Choroid plexus epithelial cell (primary cell): ENCODE results near the gene THSD8.

ENCODE experiments used
- DNase-seq: peaks from one replicate; pipeline ENCODE4 v3.0.0-alpha.2; 2010; ENCODE audit warnings: low read depth
- H3K4me3 ChIP-seq: 2 replicates; pipeline ENCODE4 v1.5.1; 2011; ENCODE audit warnings: low read depth, mild to moderate bottlenecking, control low read depth, low read length, moderate library complexity
- TF ChIP-seq, protein P1 (sequence below): conservative IDR thresholded peaks from 2 replicates; pipeline ENCODE4 v1.5.1; 2011; ENCODE audit warnings: low read depth, mild to moderate bottlenecking, control low read depth, inconsistent platforms, low read length, moderate library complexity

THSD8 gene

DNA sequence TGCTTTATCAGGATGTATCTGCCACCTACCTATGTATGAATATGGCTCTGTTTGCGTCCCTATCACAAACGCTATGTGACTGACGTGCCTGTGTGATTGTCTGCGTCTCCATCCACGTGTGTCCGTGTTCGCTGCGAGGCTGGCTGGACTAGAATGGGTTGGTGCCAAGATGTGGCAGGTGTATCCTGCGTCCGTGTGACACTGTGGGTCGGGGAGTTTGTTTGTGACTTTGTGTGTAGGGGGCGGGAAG is 19.8 kb upstream of the THSD8 start:
- TF ChIP-seq, protein P1, sequence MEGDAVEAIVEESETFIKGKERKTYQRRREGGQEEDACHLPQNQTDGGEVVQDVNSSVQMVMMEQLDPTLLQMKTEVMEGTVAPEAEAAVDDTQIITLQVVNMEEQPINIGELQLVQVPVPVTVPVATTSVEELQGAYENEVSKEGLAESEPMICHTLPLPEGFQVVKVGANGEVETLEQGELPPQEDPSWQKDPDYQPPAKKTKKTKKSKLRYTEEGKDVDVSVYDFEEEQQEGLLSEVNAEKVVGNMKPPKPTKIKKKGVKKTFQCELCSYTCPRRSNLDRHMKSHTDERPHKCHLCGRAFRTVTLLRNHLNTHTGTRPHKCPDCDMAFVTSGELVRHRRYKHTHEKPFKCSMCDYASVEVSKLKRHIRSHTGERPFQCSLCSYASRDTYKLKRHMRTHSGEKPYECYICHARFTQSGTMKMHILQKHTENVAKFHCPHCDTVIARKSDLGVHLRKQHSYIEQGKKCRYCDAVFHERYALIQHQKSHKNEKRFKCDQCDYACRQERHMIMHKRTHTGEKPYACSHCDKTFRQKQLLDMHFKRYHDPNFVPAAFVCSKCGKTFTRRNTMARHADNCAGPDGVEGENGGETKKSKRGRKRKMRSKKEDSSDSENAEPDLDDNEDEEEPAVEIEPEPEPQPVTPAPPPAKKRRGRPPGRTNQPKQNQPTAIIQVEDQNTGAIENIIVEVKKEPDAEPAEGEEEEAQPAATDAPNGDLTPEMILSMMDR, result no peak
- H3K4me3 ChIP-seq, result peak overlapping the region; percentile 58

DNA sequence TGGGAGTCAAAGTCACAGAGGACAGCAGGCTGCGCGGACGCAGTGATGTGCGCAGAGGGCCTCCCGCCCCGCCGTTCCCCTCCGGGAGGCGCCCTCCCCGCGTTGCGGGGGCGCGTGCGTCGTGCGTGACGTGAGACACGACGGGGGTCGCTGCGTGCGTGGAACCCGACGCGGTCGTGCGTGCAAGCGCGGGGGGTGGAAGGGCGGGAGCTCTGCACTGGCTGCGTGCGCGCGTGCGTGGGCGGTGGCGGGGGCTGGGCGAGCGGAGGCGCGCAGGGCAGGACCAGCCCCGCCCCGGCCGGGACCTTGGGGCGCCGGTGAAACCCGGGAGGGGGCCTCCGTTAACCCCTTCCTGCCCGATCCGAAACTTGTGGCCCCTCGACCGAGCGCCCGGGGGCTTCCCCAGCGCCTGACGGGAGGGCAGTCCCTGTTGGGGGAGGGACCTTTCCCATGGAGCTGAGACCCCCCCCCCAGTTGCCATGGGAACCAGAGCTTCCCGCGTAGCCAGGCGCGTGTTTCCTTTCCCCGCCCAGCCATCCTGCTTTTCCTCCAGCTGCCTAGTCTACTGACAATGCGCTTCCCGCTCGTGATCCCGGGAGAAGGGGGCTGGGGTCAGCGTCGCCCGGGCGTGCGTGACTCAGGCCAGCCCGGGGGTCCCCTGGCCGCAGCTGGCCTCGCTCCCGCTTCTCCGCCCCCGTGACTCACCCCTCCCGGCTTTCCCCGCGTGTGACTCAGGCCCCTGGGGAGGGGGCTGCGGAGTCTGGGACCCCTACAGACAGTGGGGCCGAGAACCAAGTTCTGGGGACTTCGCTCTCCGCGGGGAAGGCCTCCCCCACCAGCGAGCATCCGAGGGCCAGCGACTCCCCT is 19.2 kb upstream of the THSD8 start:
- TF ChIP-seq, protein P1, result no peak
- H3K4me3 ChIP-seq, result peak overlapping the region; percentile 58
- DNase-seq, result peak; percentile 89

More for the DNA sequence above, 19.8 kb upstream of the THSD8 start:
- no peak for DNase-seq

DNA sequence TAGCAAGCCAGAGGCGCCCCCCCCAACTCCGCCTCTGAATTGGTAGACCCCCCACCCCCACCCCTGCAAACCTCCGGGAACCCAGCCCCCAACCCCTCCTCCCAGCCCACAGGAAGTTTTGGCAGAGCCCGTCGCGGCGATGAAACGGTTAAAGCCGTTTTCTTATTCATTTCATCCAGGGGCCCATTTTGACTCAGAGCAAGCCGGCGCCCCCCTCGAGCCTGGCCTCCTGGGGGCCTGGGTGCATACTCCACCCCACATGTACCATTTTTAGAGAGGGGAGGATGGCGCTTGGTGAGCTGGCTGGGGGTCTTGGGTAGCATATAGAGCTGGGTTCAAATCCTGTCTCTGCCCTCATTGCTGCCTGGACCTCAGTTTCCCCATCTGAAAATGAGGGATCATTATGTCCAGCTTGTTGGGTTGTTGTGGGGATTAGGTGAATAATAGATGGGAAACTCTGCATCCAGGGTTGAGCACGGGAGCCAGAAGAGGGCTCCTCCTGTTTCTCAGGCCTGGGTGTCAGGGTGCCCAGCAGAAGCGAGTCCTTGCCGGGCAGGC is 18.5 kb upstream of the THSD8 start:
- DNase-seq, result no peak
- TF ChIP-seq, protein P1, result no peak
- H3K4me3 ChIP-seq, result peak overlapping the region; percentile 58

DNA sequence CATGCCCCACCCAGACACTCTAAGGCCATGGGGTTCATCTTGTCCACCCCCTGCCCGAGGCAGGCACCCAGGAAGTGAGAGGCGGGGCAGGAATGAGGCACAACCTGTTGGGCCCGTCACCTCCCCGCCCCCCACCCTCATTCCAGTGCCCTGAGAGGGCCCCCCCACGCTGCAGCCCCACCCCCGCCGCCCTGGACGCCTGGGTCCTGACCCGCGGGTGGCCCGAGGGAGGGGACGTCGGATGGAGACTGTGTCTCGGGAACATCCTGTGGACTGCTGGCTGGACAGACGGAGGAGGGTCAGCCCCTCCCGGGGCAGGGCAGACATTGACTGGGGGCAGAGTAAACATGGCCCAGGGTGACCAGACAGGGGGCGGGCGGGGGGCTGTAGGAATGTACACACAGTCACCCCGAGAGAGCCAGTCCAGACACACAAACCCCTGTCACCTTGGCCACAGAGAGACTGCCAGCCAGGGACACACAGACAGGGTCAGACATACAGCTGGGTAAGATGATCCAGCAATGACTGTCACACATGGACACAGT is 17.9 kb upstream of the THSD8 start:
- DNase-seq, result no peak
- no peak overlapping the region for H3K4me3 ChIP-seq
- TF ChIP-seq, protein P1, result no peak

DNA sequence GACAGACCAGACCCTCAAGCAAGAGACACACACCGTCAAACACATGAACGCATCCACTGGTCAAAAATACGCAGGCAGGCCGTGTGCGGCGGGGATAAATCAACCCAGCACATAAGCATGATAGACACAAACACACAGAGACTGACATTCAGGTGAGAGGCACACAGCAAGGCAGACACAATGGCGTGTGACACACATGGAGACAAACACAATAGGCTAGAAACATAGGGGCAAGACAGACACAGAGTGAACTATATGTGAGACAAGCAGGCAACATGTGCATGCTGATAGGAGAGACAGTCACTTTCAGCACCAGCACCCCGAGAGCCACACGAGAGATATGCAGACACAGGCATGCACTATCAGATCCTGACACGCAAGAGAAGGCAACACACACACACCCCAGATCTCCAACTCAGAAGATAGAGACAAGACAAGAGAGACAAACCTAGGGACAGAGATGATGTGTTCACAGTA is 17.4 kb upstream of the THSD8 start:
- no peak overlapping the region for H3K4me3 ChIP-seq
- TF ChIP-seq, protein P1, result no peak
- no peak for DNase-seq

DNA sequence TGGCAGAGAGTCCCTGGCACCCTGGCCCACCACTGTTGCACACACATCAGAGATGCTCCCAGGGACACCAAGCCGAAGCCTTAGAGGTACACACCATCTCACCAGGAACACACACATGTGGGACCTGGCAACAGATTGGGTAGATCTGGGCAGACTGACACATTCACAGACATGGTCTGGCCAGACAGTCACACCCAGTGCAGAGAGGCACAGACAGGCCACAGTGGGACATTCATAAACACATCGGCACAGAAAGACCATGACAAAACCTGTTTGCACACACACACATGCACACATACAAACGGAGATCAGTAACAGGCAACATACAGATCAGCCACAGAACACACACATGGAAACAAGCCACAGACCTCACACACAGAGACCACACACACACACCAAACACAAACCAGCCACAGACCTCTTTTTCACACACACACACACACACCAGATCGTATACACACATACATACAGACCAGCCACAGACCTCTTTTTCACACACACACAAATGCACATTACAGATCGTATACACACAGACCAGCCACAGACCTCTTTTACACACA is 16.9 kb upstream of the THSD8 start:
- DNase-seq, result peak; percentile 39
- H3K4me3 ChIP-seq, result no peak overlapping the region
- TF ChIP-seq, protein P1, result no peak
